ENCODE data around the gene PHYHD1.

GRCh38 chr9:128986671-128987070 is 65.9 kb downstream of the PHYHD1 start:
- TF ChIP-seq CTCF (IDR thresholded peaks at IDR 0.05; ENCODE audit: low read depth, low read length), result no peak
- no peak for TF ChIP-seq POLR2A (IDR thresholded peaks at IDR 0.05; ENCODE audit: extremely low read depth, insufficient read length)
- no peak for TF ChIP-seq MAX (IDR thresholded peaks at IDR 0.05; ENCODE audit: low read depth, low read length)

Data from NB4 (cell line).